GM12878 (cell line): Measurements from ENCODE around the gene SLC3A2. TPM values are rescaled to one million over a fixed set of nuclear protein-coding genes. Genes with fewer than 3 reads are reported as not detected.

Experiments used
- ATAC-seq: fragments of 200-7000 bp; cut with Tn5 transposase; 3 replicates; pipeline ENCODE4 v1.9.1; 2020; ENCODE audit warnings: mild to moderate bottlenecking, moderate library complexity
- BruUV-seq: library from RNA; stranded (reverse); fragments of 400-500 nt; replicated peaks from 2 replicates; lab custom pipeline; 2021; lab: Mats Ljungman, UMichigan
- CTCF ChIA-PET: fragments of 300-600 bp; sonication (Branson Sonifier 250); formaldehyde crosslinking; extraction: SDS; loops from one replicate; lab custom pipeline; 2021; ENCODE audit warnings: inconsistent platforms; lab: Yijun Ruan, JAX
- POLR2A ChIA-PET: fragments of 350-600 bp; formaldehyde crosslinking; extraction: SDS; loops from one replicate; lab custom pipeline; 2021; ENCODE audit warnings: inconsistent platforms; lab: Charles Lee
- RAD21 ChIA-PET: fragments of 300-600 bp; sonication (Branson Sonifier 250); formaldehyde crosslinking; loops from one replicate; lab custom pipeline; 2023; ENCODE audit warnings: antibody characterized with exemption; ENCODE audit not compliant: unreplicated experiment; lab: Charles Lee
- SMC1A ChIA-PET: fragments of 300-600 bp; sonication (Branson Sonifier 250); formaldehyde crosslinking; loops from one replicate; lab custom pipeline; 2023; ENCODE audit not compliant: unreplicated experiment, uncharacterized antibody; lab: Charles Lee
- DNase-seq: peaks from one replicate; pipeline ENCODE4 v3.0.0-alpha.2; 2011; ENCODE audit warnings: low read depth, low spot score
- FAIRE-seq: peaks from 3 replicates; lab custom pipeline; 2011; peaks lifted over from hg19 to GRCh38; lab: Jason Lieb, UNC
- H2AFZ ChIP-seq: 2 replicates; pipeline ENCODE4 v1.6.0; 2011; ENCODE audit warnings: low read depth, low read length, control low read depth; ENCODE audit not compliant: control insufficient read depth
- H3K27ac ChIP-seq: 2 replicates; pipeline ENCODE4 v1.5.1; 2011; ENCODE audit warnings: control low read depth; ENCODE audit not compliant: control insufficient read depth, insufficient read depth
- H3K27me3 ChIP-seq, 2 experiments: replicated peaks in 1 of 2; 2 replicates each; pipeline versions ENCODE4 v1.6.0 to v1.6.1; 2011; ENCODE audit warnings: low read length in 1 of 2; ENCODE audit not compliant: control insufficient read depth in 2 of 2, insufficient read depth in 2 of 2
- H3K36me3 ChIP-seq, 2 experiments: 2 replicates each; pipeline ENCODE4 v1.5.1; 2011; ENCODE audit warnings: low read length in 1 of 2; ENCODE audit not compliant: control insufficient read depth in 2 of 2, insufficient read depth in 2 of 2
- H3K4me1 ChIP-seq: 2 replicates; pipeline ENCODE4 v1.6.1; 2011; ENCODE audit warnings: mild to moderate bottlenecking, low read length, moderate library complexity, mixed read lengths; ENCODE audit not compliant: control insufficient read depth, insufficient read depth
- H3K4me2 ChIP-seq: 2 replicates; pipeline ENCODE4 v1.6.0; 2011; ENCODE audit warnings: control low read depth; ENCODE audit not compliant: control insufficient read depth, insufficient read depth
- H3K4me3 ChIP-seq: fragments of 200-600 bp; sonication (generic); 2 replicates; pipeline ENCODE4 v1.5.1; 2016
- H3K79me2 ChIP-seq: 2 replicates; pipeline ENCODE4 v1.6.0; 2011; ENCODE audit warnings: low read length; ENCODE audit not compliant: control insufficient read depth, insufficient read depth
- H3K9ac ChIP-seq: 2 replicates; pipeline ENCODE4 v1.8.0; 2011; ENCODE audit warnings: low read length, control low read depth, mixed read lengths; ENCODE audit not compliant: control insufficient read depth, insufficient read depth
- H3K9me3 ChIP-seq: replicated peaks from 3 replicates; pipeline ENCODE4 v1.5.1; 2011; ENCODE audit warnings: mild to moderate bottlenecking, low read length; ENCODE audit not compliant: control insufficient read depth, insufficient read depth
- H4K20me1 ChIP-seq: 2 replicates; pipeline ENCODE4 v1.6.0; 2011; ENCODE audit not compliant: control insufficient read depth, insufficient read depth
- BRCA1 ChIP-seq: IDR thresholded peaks from 2 replicates; pipeline ENCODE4 v1.6.1; 2011; ENCODE audit warnings: low read depth, low read length, improper control_type of control experiment
- CTCF ChIP-seq, 3 experiments: IDR thresholded peaks in 2 of 3; conservative IDR thresholded peaks in 1 of 3; 2 replicates each; pipeline ENCODE4 v1.5.1; 2011; ENCODE audit warnings: low read depth in 3 of 3, low read length in 3 of 3, mild to moderate bottlenecking in 3 of 3, control low read depth in 2 of 3, moderate library complexity in 2 of 3, inconsistent platforms in 1 of 3, mixed read lengths in 1 of 3; ENCODE audit not compliant: control insufficient read depth in 2 of 3, insufficient read depth in 1 of 3; ENCODE audit errors: extremely low read depth in 1 of 3
- EGR1 ChIP-seq, 2 experiments: IDR thresholded peaks; 1 replicate in 1 of 2; 2 replicates in 1 of 2; pipeline ENCODE4 v1.6.1; 2011 to 2012; ENCODE audit warnings: low read depth in 2 of 2, low read length in 2 of 2, borderline replicate concordance in 1 of 2, mild to moderate bottlenecking in 1 of 2, moderate library complexity in 1 of 2
- HCFC1 ChIP-seq: fragments of 150-350 bp; IDR thresholded peaks from 2 replicates; pipeline ENCODE4 v1.6.1; 2014; ENCODE audit warnings: low read length
- RAD21 ChIP-seq: IDR thresholded peaks from 2 replicates; pipeline ENCODE4 v1.6.1; 2011; ENCODE audit warnings: mild to moderate bottlenecking, low read depth, low read length, moderate library complexity; ENCODE audit not compliant: insufficient read depth
- SMC3 ChIP-seq: IDR thresholded peaks from 2 replicates; pipeline ENCODE4 v1.6.1; 2011; ENCODE audit warnings: low read length, improper control_type of control experiment, borderline replicate concordance
- WGBS: methylation state at CpG from one replicate; pipeline ENCODE4 v1.1.6; 2016; ENCODE audit warnings: low lambda C conversion rate; ENCODE audit not compliant: insufficient replicate concordance, insufficient coverage; ENCODE audit errors: missing lambda C conversion rate; 5-methylcytosine and 5-hydroxymethylcytosine counted together
- in situ Hi-C: fragments of 300-500 bp; cut with MboI; formaldehyde crosslinking; loops from 9 replicates; pipeline ENCODE4 v1.14.3; 2018; ENCODE audit warnings: mixed read lengths
- intact Hi-C: fragments of 100-400 bp; cut with micrococcal nuclease; formaldehyde crosslinking; loops from one replicate; pipeline ENCODE4 v1.14.2; 2022; ENCODE audit not compliant: unreplicated experiment
- polyA plus RNA-seq, 11 experiments: library from polyadenylated mRNA; depleted of rRNA in 4 of 11; unstranded in 6 of 11; stranded (reverse) in 5 of 11; fragments of >200 nt; fragmentation: Nextera tagmentation in 4 of 11; fragmentation: Illumina TruSeq in 1 of 11; extraction: Ambion mirVana in 4 of 11; extraction: Trizol in 1 of 11; gene quantifications; 1 replicate in 1 of 11; 2 replicates in 10 of 11; pipeline versions ENCODE4 v1.2.1 to v1.2.3, GENCODE V29; 2011 to 2016; ENCODE audit warnings: inconsistent platforms in 2 of 11, missing spikeins in 2 of 11, low read depth in 1 of 11
- total RNA-seq, 4 experiments: library from RNA; depleted of rRNA in 3 of 4; stranded (reverse); fragments of >200 nt in 3 of 4; fragmentation: Illumina TruSeq in 1 of 4; extraction: Trizol in 1 of 4; gene quantifications; 2 replicates each; pipeline versions ENCODE4 v1.2.1 to v1.2.3, GENCODE V29; 2013 to 2021

Gene SLC3A2
- total and polyA plus RNA-seq, 10 of the 15 experiments (the other 5 are each of a cell fraction or from before 2014, with no cell fraction given) = 6.9 to 158 (median 106) TPM

- Histone ChIP-seq H3K4me1 (peaks cover 6% of the 10 kb centered on the region; the same call in 1 of the 2 replicates), H2AFZ (no peak overlapping the region), H3K79me2 (no peaks in the 10 kb centered on the region), H3K27ac (no peak overlapping the region), H4K20me1 (no peaks in the 10 kb centered on the region), H3K4me2 (no peak overlapping the region), H3K9ac (no peak overlapping the region), H3K36me3 (no peaks in the 10 kb centered on the region), H3K9me3 (no peaks in the 10 kb centered on the region), H3K27me3 (peaks cover 0 to 3% of the 10 kb centered on the region in 2 experiments), H3K4me3 (no peak overlapping the region)
- peak; percentile 38; the same call in 2 of the 3 replicates for ATAC-seq
- CTCF ChIA-PET = interaction anchor here (0.7 to 11.9 kb wide), 3 partner anchors 9 to 112 kb away, joined by 3 to 327 read pairs (median 3); no protein-coding TSS in a partner anchor
- intact Hi-C loops = loop anchor here (5.0 to 10.0 kb wide), 2 partner anchors 66 to 303 kb away; no protein-coding TSS in a partner anchor
- 48% methylated on average over 24 of the region's 24 CpGs for WGBS
- RAD21 ChIA-PET = interaction anchor here (0.6 to 3.7 kb wide), 4 partner anchors 13 to 643 kb away, joined by 3 to 22 read pairs (median 4); no protein-coding TSS in a partner anchor
- POLR2A ChIA-PET = no interaction called here
- SMC1A ChIA-PET = interaction anchor here (1.6 to 10.0 kb wide), 2 partner anchors 66 to 112 kb away, joined by 3 to 116 read pairs; no protein-coding TSS in a partner anchor
- no peak for FAIRE-seq
- in situ Hi-C loops = loop anchor here (5.0 kb wide), 2 partner anchors 113 to 303 kb away; no protein-coding TSS in a partner anchor
- no peak for DNase-seq
- TF ChIP-seq BRCA1 (no peak), SMC3 (peak; percentile 26; the same call in 1 of the 2 replicates), EGR1 (IDR thresholded peaks at IDR 0.05; ENCODE audit: borderline replicate concordance in 1 of 2, low read depth in 2 of 2, low read length in 2 of 2) (0 out of 3 replicates have a peak, but pooled peaks of 1 of the 2 experiments have one; percentile 9), RAD21 (peak; percentile 35; the same call in 1 of the 2 replicates), HCFC1 (no peak), CTCF (IDR thresholded peaks at IDR 0.05 in 2 of 3, conservative IDR thresholded peaks at IDR 0.05 in 1 of 3; ENCODE audit: control insufficient read depth in 2 of 3, extremely low read depth in 1 of 3, insufficient read depth in 1 of 3, low read depth in 3 of 3, low read length in 3 of 3) (peak; percentile 28 to 46 (median 39); a peak in 5 of 6 replicates)
- BruUV-seq = no TSS peak
Observed at GRCh38 chr11:62909107-62909894, 28.6 kb downstream of the SLC3A2 start.
